GM15510 (cell line): ENCODE data around the gene CAMK4.

Experiments
- POLR2A ChIP-seq: IDR thresholded peaks from 3 replicates; pipeline ENCODE4 v1.6.1; 2011; ENCODE audit warnings: borderline replicate concordance; ENCODE audit not compliant: insufficient read length; ENCODE audit errors: extremely low read depth

Gene CAMK4

GRCh38 chr5:111454198-111454622, 230.0 kb downstream of the CAMK4 start:
- TF ChIP-seq POLR2A, result no peak

GRCh38 chr5:111454776-111455175, 230.6 kb downstream of the CAMK4 start:
- no peak for TF ChIP-seq POLR2A

- TF ChIP-seq POLR2A, result no peak
Observed at GRCh38 chr5:111461255-111461671, 237.1 kb downstream of the CAMK4 start.

GRCh38 chr5:111461934-111462333, 237.8 kb downstream of the CAMK4 start:
- no peak for TF ChIP-seq POLR2A

- no peak for TF ChIP-seq POLR2A
Observed at GRCh38 chr5:111463311-111463710, 239.1 kb downstream of the CAMK4 start.

GRCh38 chr5:111469293-111469896, 245.2 kb downstream of the CAMK4 start:
- no peak for TF ChIP-seq POLR2A

- no peak for TF ChIP-seq POLR2A
Observed at GRCh38 chr5:111469903-111470302, 245.7 kb downstream of the CAMK4 start.

GRCh38 chr5:111472096-111472495, 247.9 kb downstream of the CAMK4 start:
- TF ChIP-seq POLR2A, result no peak

GRCh38 chr5:111472579-111472978, 248.4 kb downstream of the CAMK4 start:
- TF ChIP-seq POLR2A, result no peak

- TF ChIP-seq POLR2A, result no peak
Observed at GRCh38 chr5:111478266-111478665, 254.1 kb downstream of the CAMK4 start.

- TF ChIP-seq POLR2A, result no peak
Observed at GRCh38 chr5:111478898-111479297, 254.7 kb downstream of the CAMK4 start.

- no peak for TF ChIP-seq POLR2A
Observed at GRCh38 chr5:111480346-111480745, 256.2 kb downstream of the CAMK4 start.

- no peak for TF ChIP-seq POLR2A
Observed at GRCh38 chr5:111486055-111486454, 261.9 kb downstream of the CAMK4 start.

- no peak for TF ChIP-seq POLR2A
Observed at GRCh38 chr5:111486926-111487325, 262.7 kb downstream of the CAMK4 start.

GRCh38 chr5:111488353-111488752, 264.2 kb downstream of the CAMK4 start:
- TF ChIP-seq POLR2A, result no peak

- TF ChIP-seq POLR2A, result no peak
Observed at GRCh38 chr5:111493031-111493430, 268.8 kb downstream of the CAMK4 start.

GRCh38 chr5:111494355-111494999, 270.3 kb downstream of the CAMK4 start:
- no peak for TF ChIP-seq POLR2A

GRCh38 chr5:111495159-111495558, 271.0 kb downstream of the CAMK4 start:
- TF ChIP-seq POLR2A, result no peak

GRCh38 chr5:111498346-111498745, 274.2 kb downstream of the CAMK4 start:
- no peak for TF ChIP-seq POLR2A
